SK-N-SH (cell line): ENCODE data around the gene MRPL57. TPM values are rescaled to one million over a fixed set of nuclear protein-coding genes. Genes with fewer than 3 reads are reported as not detected.
A peak's percentile ranks its signal among the peaks of the same experiment; 100 is the strongest.

ENCODE experiments used
- CTCF ChIA-PET: fragments of 300-600, 350-600 bp; formaldehyde crosslinking; extraction: SDS; loops from one replicate; lab custom pipeline; 2021; lab: Yijun Ruan, JAX
- POLR2A ChIA-PET: fragments of 350-600 bp; sonication (Branson Sonifier 250); formaldehyde crosslinking; extraction: SDS; loops from one replicate; lab custom pipeline; 2020; ENCODE audit warnings: antibody characterized with exemption, inconsistent platforms; lab: Yijun Ruan, JAX
- DNase-seq: peaks from one replicate; pipeline ENCODE4 v3.0.0; 2012
- H2AFZ ChIP-seq: fragments of 200-600 bp; sonication (generic); 2 replicates; pipeline ENCODE4 v1.8.1; 2016; ENCODE audit warnings: antibody characterized with exemption, mild to moderate bottlenecking, low read depth
- H3F3A ChIP-seq: fragments of 200-600 bp; sonication (generic); replicated peaks from 2 replicates; pipeline ENCODE3; 2016; ENCODE audit warnings: antibody characterized with exemption, mild to moderate bottlenecking; ENCODE audit not compliant: insufficient read depth
- H3K27ac ChIP-seq, 2 experiments: fragments of 200-500 bp in 1 of 2; fragments of 200-600 bp in 1 of 2; sonication (Bioruptor generic) in 1 of 2; sonication (generic), shearing (Covaris generic) in 1 of 2; 2 replicates each; pipeline versions ENCODE4 v1.5.1 to v1.6.1; 2014 to 2016; ENCODE audit warnings: low read depth in 2 of 2, inconsistent platforms in 1 of 2, low read length in 1 of 2, mild to moderate bottlenecking in 1 of 2, mixed read lengths in 1 of 2
- H3K27me3 ChIP-seq: fragments of 200-600 bp; sonication (generic), shearing (Covaris generic); 2 replicates; pipeline ENCODE4 v1.6.1; 2016; ENCODE audit warnings: mixed run types; ENCODE audit not compliant: insufficient read depth
- H3K36me3 ChIP-seq, 2 experiments: fragments of 200-500 bp in 1 of 2; fragments of 200-600 bp in 1 of 2; sonication (Bioruptor generic) in 1 of 2; sonication (generic) in 1 of 2; replicated peaks in 1 of 2; 2 replicates each; pipeline versions ENCODE3 to v1.5.1; 2014 to 2016; ENCODE audit warnings: low read length in 1 of 2, mild to moderate bottlenecking in 1 of 2; ENCODE audit not compliant: insufficient read depth in 2 of 2, control insufficient read depth in 1 of 2
- H3K4me1 ChIP-seq, 2 experiments: fragments of 200-500 bp in 1 of 2; fragments of 200-600 bp in 1 of 2; sonication (Bioruptor generic) in 1 of 2; sonication (generic), shearing (Covaris generic) in 1 of 2; 2 replicates each; pipeline versions ENCODE4 v1.5.1 to v1.6.1; 2014 to 2016; ENCODE audit warnings: low read depth in 1 of 2, low read length in 1 of 2, mixed run types in 1 of 2; ENCODE audit not compliant: insufficient read depth in 2 of 2, control insufficient read depth in 1 of 2
- H3K4me2 ChIP-seq: fragments of 200-600 bp; sonication (generic), shearing (Covaris generic); 2 replicates; pipeline ENCODE4 v1.6.1; 2017; ENCODE audit warnings: mixed run types
- H3K4me3 ChIP-seq, 2 experiments: fragments of 200-500 bp in 1 of 2; fragments of 200-600 bp in 1 of 2; sonication (Bioruptor generic) in 1 of 2; sonication (generic), shearing (Covaris generic) in 1 of 2; 2 replicates each; pipeline versions ENCODE4 v1.5.1 to v1.8.1; 2014 to 2016; ENCODE audit warnings: low read depth in 2 of 2, inconsistent platforms in 1 of 2, low read length in 1 of 2, mild to moderate bottlenecking in 1 of 2, mixed read lengths in 1 of 2, moderate library complexity in 1 of 2
- H3K79me2 ChIP-seq: fragments of 200-600 bp; sonication (generic); 2 replicates; pipeline ENCODE4 v1.8.1; 2017; ENCODE audit warnings: mild to moderate bottlenecking; ENCODE audit not compliant: insufficient read depth
- H3K9ac ChIP-seq: fragments of 200-600 bp; sonication (generic); 2 replicates; pipeline ENCODE4 v1.6.1; 2017; ENCODE audit warnings: mixed run types
- H3K9me2 ChIP-seq: fragments of 200-600 bp; sonication (generic); 2 replicates; pipeline ENCODE4 v1.6.1; 2017; ENCODE audit warnings: mixed run types
- H3K9me3 ChIP-seq: fragments of 200-600 bp; sonication (generic); 2 replicates; pipeline ENCODE4 v1.6.1; 2017; ENCODE audit warnings: mixed run types, mild to moderate bottlenecking, moderate library complexity
- H4K20me1 ChIP-seq: fragments of 200-600 bp; sonication (generic); 2 replicates; pipeline ENCODE4 v1.6.1; 2017; ENCODE audit warnings: mild to moderate bottlenecking, mixed run types; ENCODE audit not compliant: insufficient read depth
- EP300 ChIP-seq, 2 experiments: IDR thresholded peaks; 2 replicates each; pipeline versions ENCODE4 v1.4.0 to v1.6.1; 2012; ENCODE audit warnings: borderline replicate concordance in 1 of 2, low read depth in 1 of 2, low read length in 1 of 2
- FOXJ3 ChIP-seq: sonication (generic); formaldehyde crosslinking; IDR thresholded peaks from 2 replicates; pipeline ENCODE4 v1.5.1; 2020; ENCODE audit warnings: mild to moderate bottlenecking, missing genetic modification reagents
- GABPA ChIP-seq: IDR thresholded peaks from 2 replicates; pipeline ENCODE4 v1.4.0; 2012; ENCODE audit warnings: low read depth, mild to moderate bottlenecking
- MAX ChIP-seq: IDR thresholded peaks from 2 replicates; pipeline ENCODE4 v1.4.0; 2012; ENCODE audit warnings: low read depth
- MEF2A ChIP-seq: IDR thresholded peaks from 2 replicates; pipeline ENCODE4 v1.4.0; 2012; ENCODE audit warnings: low read depth, borderline replicate concordance
- NRF1 ChIP-seq: IDR thresholded peaks from 2 replicates; pipeline ENCODE4 v1.6.1; 2012; ENCODE audit warnings: low read depth, mild to moderate bottlenecking, low read length
- PBX3 ChIP-seq: IDR thresholded peaks from 2 replicates; pipeline ENCODE4; 2012
- POLR2AphosphoS5 ChIP-seq: IDR thresholded peaks from 2 replicates; pipeline ENCODE4 v1.6.1; 2012; ENCODE audit warnings: low read depth, low read length
- RCOR1 ChIP-seq: fragments of 150-350 bp; IDR thresholded peaks from 2 replicates; pipeline ENCODE4 v1.6.1; 2017; ENCODE audit warnings: antibody characterized with exemption, low read length
- REST ChIP-seq: IDR thresholded peaks from 2 replicates; pipeline ENCODE4 v1.6.1; 2012; ENCODE audit warnings: mild to moderate bottlenecking, low read depth, low read length, moderate library complexity
- RXRA ChIP-seq: IDR thresholded peaks from 2 replicates; pipeline ENCODE4 v1.4.0; 2012; ENCODE audit warnings: low read depth, mild to moderate bottlenecking, borderline replicate concordance
- TCF12 ChIP-seq: IDR thresholded peaks from 2 replicates; pipeline ENCODE4 v1.4.0; 2012
- TEAD4 ChIP-seq: IDR thresholded peaks from 2 replicates; pipeline ENCODE4 v1.4.0; 2012; ENCODE audit warnings: mild to moderate bottlenecking, borderline replicate concordance; ENCODE audit not compliant: insufficient read depth
- USF2 ChIP-seq: fragments of 150-350 bp; IDR thresholded peaks from 2 replicates; pipeline ENCODE4 v1.6.1; 2017; ENCODE audit warnings: antibody characterized with exemption, low read length, low read depth, borderline replicate concordance
- WGBS: methylation state at CpG from one replicate; pipeline ENCODE4 v1.1.6; 2017; ENCODE audit warnings: low lambda C conversion rate; 5-methylcytosine and 5-hydroxymethylcytosine counted together
- polyA plus RNA-seq, 3 experiments: library from polyadenylated mRNA; depleted of rRNA; stranded (reverse); fragments of >200 nt; gene quantifications; 2 replicates each; pipeline ENCODE4 v1.2.3, GENCODE V29; 2012
- TF ChIP-seq, protein P1 (sequence below): fragments of 200-600 bp; sonication (generic); IDR thresholded peaks from 2 replicates; pipeline ENCODE4 v1.6.1; 2017; ENCODE audit warnings: antibody characterized with exemption, mild to moderate bottlenecking, moderate library complexity
- TF ChIP-seq, protein P2 (sequence below): IDR thresholded peaks from 2 replicates; pipeline ENCODE4 v1.4.0; 2012; ENCODE audit warnings: low read depth, borderline replicate concordance

Gene MRPL57
- polyA plus RNA-seq, 1 of the 3 experiments (the other 2 are of a cell fraction): 19.9 TPM

- H3K4me3 ChIP-seq: peak overlapping the region; percentile 77 to 86
- H3K27ac ChIP-seq: peak overlapping the region; percentile 87 to 94
- peaks cover 62% of the 10 kb centered on the region for H3K79me2 ChIP-seq
- TF ChIP-seq FOXJ3 (no peak), RCOR1 (no peak), TCF12 (no peak), REST (no peak), MAX (0 out of 2 replicates have a peak, but pooled peaks have one; percentile 39), TEAD4 (0 out of 2 replicates have a peak, but pooled peaks have one; percentile 26)
- TF ChIP-seq, protein P1, sequence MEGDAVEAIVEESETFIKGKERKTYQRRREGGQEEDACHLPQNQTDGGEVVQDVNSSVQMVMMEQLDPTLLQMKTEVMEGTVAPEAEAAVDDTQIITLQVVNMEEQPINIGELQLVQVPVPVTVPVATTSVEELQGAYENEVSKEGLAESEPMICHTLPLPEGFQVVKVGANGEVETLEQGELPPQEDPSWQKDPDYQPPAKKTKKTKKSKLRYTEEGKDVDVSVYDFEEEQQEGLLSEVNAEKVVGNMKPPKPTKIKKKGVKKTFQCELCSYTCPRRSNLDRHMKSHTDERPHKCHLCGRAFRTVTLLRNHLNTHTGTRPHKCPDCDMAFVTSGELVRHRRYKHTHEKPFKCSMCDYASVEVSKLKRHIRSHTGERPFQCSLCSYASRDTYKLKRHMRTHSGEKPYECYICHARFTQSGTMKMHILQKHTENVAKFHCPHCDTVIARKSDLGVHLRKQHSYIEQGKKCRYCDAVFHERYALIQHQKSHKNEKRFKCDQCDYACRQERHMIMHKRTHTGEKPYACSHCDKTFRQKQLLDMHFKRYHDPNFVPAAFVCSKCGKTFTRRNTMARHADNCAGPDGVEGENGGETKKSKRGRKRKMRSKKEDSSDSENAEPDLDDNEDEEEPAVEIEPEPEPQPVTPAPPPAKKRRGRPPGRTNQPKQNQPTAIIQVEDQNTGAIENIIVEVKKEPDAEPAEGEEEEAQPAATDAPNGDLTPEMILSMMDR: no peak
- TF ChIP-seq, protein P2, sequence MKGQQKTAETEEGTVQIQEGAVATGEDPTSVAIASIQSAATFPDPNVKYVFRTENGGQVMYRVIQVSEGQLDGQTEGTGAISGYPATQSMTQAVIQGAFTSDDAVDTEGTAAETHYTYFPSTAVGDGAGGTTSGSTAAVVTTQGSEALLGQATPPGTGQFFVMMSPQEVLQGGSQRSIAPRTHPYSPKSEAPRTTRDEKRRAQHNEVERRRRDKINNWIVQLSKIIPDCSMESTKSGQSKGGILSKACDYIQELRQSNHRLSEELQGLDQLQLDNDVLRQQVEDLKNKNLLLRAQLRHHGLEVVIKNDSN: no peak
- TF ChIP-seq, all 33 proteins: peak for 2
- Histone ChIP-seq H3K36me3 (peaks cover 0 to 5% of the 10 kb centered on the region in 2 experiments), H3K9me2 (no peaks in the 10 kb centered on the region), H4K20me1 (no peaks in the 10 kb centered on the region), H3K4me2 (peak overlapping the region; percentile 94), H3K4me1 (peaks cover 3 to 5% of the 10 kb centered on the region in 2 experiments; a peak in 2 of 4 replicates), H2AFZ (peak overlapping the region; percentile 95; the same call in 1 of the 2 replicates), H3K9ac (peak overlapping the region; percentile 90), H3F3A (peaks cover 19% of the 10 kb centered on the region), H3K9me3 (no peaks in the 10 kb centered on the region), H3K27me3 (no peaks in the 10 kb centered on the region)
- ChIA-PET POLR2A (interaction anchor here (0.7 to 1.3 kb wide), 9 partner anchors 13 to 427 kb away, joined by 3 to 7 read pairs (median 3); partner anchors contain the start of genes MICU2 and ZDHHC20), CTCF (interaction anchor here (1.0 to 2.2 kb wide), 8 partner anchors 9 to 304 kb away, joined by 3 to 10 read pairs (median 3); no protein-coding TSS in a partner anchor)
- no peak for DNase-seq
- WGBS: 3% methylated on average over 4 of the region's 26 CpGs
These were observed 475 bp downstream of the MRPL57 start for GRCh38 chr13:21176982-21177284.

DNA sequence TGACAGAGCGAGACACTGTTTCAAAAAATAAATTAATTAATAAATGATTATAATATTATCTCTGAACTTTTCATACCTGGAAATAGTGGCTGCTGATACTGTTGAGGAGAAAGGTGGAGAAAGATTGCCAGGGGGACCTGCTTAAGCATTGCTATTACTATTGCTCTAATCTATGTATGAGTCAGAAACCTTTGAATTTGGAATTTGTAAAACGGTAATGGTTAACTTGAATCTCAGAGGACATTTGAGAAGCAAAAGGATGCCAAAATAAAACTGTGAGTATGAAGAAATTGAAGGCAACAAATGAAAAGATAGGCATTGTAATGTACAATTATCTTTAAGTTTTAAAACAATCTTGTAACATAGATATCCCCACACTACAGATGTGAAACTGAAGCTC, 5.2 kb downstream of the MRPL57 start:
- H3K27me3 ChIP-seq: no peaks in the 10 kb centered on the region
- H3K4me3 ChIP-seq: no peak overlapping the region
- H3K4me1 ChIP-seq: peaks cover 0 to 3% of the 10 kb centered on the region in 2 experiments; a peak in 2 of 4 replicates
- POLR2A ChIA-PET: no interaction called here
- no peak for DNase-seq
- no peaks in the 10 kb centered on the region for H3K9me3 ChIP-seq
- CTCF ChIA-PET: interaction anchor here (1.0 kb wide), 2 partner anchors 72 to 238 kb away, joined by 3 read pairs; no protein-coding TSS in a partner anchor
- no peaks in the 10 kb centered on the region for H4K20me1 ChIP-seq
- peaks cover 21% of the 10 kb centered on the region for H3K79me2 ChIP-seq
- H3K9ac ChIP-seq: no peak overlapping the region
- no peak overlapping the region for H3K27ac ChIP-seq
- peaks cover 0 to 5% of the 10 kb centered on the region in 2 experiments for H3K36me3 ChIP-seq
- H2AFZ ChIP-seq: no peak overlapping the region
- H3K4me2 ChIP-seq: no peak overlapping the region
- H3K9me2 ChIP-seq: no peaks in the 10 kb centered on the region
- WGBS: 86% methylated on average over 2 of the region's 2 CpGs
- H3F3A ChIP-seq: peaks cover 10% of the 10 kb centered on the region
- TF ChIP-seq GABPA (no peak), POLR2AphosphoS5 (no peak), FOXJ3 (no peak), PBX3 (no peak), TCF12 (no peak), EP300 (IDR thresholded peaks at IDR 0.05; ENCODE audit: borderline replicate concordance in 1 of 2, low read depth in 1 of 2, low read length in 1 of 2) (no peak), USF2 (no peak), NRF1 (no peak), RXRA (no peak), MEF2A (no peak)
- TF ChIP-seq, protein P2: no peak
